Neural progenitor cell (in vitro differentiated cells): ENCODE results near the gene FNTB.

Experiments used
- EZH2phosphoT487 ChIP-seq: fragments of 200-600 bp; sonication (generic); IDR thresholded peaks from 2 replicates; pipeline ENCODE4 v1.6.1; 2017; ENCODE audit warnings: antibody characterized with exemption
- TF ChIP-seq, protein P1 (sequence below): fragments of 200-600 bp; sonication (generic); IDR thresholded peaks from 2 replicates; pipeline ENCODE4 v1.5.1; 2017; ENCODE audit warnings: antibody characterized with exemption, mild to moderate bottlenecking

- TF ChIP-seq, protein P1, sequence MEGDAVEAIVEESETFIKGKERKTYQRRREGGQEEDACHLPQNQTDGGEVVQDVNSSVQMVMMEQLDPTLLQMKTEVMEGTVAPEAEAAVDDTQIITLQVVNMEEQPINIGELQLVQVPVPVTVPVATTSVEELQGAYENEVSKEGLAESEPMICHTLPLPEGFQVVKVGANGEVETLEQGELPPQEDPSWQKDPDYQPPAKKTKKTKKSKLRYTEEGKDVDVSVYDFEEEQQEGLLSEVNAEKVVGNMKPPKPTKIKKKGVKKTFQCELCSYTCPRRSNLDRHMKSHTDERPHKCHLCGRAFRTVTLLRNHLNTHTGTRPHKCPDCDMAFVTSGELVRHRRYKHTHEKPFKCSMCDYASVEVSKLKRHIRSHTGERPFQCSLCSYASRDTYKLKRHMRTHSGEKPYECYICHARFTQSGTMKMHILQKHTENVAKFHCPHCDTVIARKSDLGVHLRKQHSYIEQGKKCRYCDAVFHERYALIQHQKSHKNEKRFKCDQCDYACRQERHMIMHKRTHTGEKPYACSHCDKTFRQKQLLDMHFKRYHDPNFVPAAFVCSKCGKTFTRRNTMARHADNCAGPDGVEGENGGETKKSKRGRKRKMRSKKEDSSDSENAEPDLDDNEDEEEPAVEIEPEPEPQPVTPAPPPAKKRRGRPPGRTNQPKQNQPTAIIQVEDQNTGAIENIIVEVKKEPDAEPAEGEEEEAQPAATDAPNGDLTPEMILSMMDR, result no peak
- no peak for TF ChIP-seq EZH2phosphoT487
Measured at GRCh38 chr14:65025818-65026217, 39.1 kb downstream of the FNTB start.
